ENCODE measurements around the gene DYNLT1.

GRCh38 chr6:158680015-158680414, 35.5 kb upstream of the DYNLT1 start:
- TF ChIP-seq, protein P1, sequence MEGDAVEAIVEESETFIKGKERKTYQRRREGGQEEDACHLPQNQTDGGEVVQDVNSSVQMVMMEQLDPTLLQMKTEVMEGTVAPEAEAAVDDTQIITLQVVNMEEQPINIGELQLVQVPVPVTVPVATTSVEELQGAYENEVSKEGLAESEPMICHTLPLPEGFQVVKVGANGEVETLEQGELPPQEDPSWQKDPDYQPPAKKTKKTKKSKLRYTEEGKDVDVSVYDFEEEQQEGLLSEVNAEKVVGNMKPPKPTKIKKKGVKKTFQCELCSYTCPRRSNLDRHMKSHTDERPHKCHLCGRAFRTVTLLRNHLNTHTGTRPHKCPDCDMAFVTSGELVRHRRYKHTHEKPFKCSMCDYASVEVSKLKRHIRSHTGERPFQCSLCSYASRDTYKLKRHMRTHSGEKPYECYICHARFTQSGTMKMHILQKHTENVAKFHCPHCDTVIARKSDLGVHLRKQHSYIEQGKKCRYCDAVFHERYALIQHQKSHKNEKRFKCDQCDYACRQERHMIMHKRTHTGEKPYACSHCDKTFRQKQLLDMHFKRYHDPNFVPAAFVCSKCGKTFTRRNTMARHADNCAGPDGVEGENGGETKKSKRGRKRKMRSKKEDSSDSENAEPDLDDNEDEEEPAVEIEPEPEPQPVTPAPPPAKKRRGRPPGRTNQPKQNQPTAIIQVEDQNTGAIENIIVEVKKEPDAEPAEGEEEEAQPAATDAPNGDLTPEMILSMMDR (IDR thresholded peaks at IDR 0.05): no peak
- TF ChIP-seq POLR2A (IDR thresholded peaks at IDR 0.05): no peak

Data from ovary (tissue), 3 donors.